Amygdala (tissue), 56 donors: Measurements from ENCODE around the gene ETV1.

Source experiments
- DNase-seq, 56 donors: peaks; one replicate each; lab custom pipeline; 2025; lab: John Stamatoyannopoulos, UW

Gene ETV1

GRCh38 chr7:13988065-13988464 is 1.4 kb downstream of the ETV1 start:
- DNase-seq, result peak in 1 of 56 donors; percentile 1

GRCh38 chr7:13987395-13987794 is 2.1 kb downstream of the ETV1 start:
- DNase-seq, result no peak

- no peak for DNase-seq
Measured at GRCh38 chr7:13986208-13986607, 3.3 kb downstream of the ETV1 start.

DNA sequence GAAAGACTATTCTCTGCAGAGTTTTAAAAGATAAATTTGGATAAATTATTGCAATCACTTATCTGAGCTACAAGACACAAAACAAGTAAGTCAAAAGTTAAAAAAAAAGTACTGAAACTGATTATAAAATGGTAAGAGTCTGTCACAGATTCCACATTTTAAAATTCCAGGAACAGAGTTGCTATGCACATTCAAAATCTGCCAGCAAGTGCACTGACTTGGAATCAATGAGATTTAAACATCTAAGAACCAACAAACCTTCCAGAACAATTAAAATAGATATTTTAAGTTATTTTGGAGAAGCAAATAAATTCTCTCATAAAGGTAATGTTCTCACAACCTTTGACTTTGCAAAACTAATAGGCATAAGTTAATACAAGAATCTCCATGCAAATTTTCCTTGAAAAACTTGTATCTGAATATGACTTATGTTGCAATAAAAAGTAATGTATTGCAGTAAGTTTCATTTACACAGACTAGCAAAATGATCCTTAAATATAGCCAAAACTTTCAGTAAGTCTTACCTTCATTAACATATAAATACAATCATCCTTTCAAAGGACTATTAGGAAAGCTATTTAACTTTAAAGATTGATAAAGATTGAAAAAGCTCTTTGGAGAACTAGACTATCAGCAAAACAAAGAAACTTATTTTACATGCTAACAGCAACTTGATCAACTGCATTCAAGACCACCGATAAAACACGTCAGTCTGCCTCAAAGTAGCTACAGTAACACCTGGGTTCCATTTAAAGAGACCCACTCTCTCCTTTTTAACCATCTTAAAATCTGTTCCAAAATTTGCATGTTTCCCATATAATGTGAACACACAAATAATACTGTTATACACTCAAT is 4.4 kb downstream of the ETV1 start:
- DNase-seq, result no peak

- no peak for DNase-seq
Measured at GRCh38 chr7:13984061-13984460, 5.4 kb downstream of the ETV1 start.

GRCh38 chr7:13982940-13983677 is 6.4 kb downstream of the ETV1 start:
- DNase-seq, result no peak

DNA sequence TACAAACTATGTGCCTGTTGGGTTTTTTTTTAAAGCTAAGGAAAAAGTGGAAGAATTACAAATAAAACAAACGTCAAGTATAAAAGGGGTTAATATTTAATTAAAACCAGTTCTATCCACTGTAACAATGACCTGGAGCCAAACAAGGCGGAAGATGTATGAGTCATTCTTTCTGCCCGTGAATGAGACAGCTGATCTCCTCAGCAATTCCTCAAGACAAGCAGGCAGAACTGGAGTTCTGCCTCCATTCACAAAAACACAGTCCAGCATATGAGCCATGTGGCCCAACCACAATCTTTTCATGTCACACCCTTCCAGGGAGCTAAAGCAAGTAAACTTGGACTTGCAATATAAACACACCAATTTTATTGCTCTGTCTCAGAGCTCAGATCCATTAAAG is 8.4 kb downstream of the ETV1 start:
- DNase-seq, result peak in 11 of 56 donors; percentile 1 to 30 (median 6)

DNA sequence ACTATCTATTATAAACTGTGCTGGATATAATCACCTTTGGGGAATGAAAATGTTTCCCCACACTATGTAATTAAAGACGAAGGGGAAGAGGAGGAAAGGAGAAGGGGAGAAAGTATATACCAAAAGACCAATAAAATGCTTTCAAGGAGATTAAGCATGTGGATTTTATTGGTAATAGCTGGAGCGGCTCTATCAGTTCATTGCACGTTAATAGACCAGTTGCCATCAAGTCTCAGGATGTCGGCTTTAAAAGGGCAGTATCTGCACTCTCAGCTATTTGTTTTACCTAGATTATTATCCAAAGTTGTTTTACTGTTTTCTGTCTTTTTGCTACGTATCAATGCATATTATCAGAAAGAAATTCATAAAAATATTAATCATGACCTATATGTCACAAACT is 9.0 kb downstream of the ETV1 start:
- no peak for DNase-seq

- no peak for DNase-seq
Measured at GRCh38 chr7:13979671-13980435, 9.6 kb downstream of the ETV1 start.

DNA sequence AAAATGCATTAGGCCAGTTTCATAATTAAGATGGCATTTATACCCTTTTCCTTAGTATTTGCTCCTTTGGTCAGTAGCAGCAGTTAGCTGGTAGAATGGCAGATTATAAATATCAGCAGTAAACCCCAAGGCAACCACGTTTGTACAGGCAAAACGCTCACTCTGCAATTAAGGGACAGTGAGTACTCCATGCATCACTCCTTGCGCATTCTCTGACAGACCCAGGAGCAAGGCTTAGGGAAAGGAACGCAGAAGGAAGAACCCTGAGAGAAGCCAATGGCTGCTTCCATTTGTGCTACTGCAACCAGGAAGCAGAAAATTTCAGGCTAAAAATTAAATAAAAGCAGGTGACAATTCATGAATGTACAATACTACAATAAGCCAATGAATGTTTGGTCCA is 12.9 kb downstream of the ETV1 start:
- DNase-seq, result no peak

DNA sequence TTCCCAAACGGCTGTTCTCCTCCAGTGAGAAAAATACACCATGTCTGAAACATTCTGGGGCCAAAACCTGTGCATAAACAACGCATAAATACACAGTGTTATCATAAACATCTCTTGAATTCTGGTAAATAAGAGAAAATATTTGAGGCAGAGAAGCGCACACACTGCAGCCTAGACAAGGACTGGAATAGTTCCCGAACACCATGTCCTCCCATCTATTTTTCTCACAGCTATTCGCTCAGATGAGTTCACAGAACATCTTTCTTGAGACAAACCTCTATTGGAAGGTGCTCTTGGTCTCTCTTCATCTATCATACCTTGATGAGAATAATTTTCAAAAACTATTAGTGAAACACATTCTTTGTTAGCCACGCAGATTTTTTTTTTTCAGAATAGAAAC is 24.4 kb downstream of the ETV1 start:
- no peak for DNase-seq

DNA sequence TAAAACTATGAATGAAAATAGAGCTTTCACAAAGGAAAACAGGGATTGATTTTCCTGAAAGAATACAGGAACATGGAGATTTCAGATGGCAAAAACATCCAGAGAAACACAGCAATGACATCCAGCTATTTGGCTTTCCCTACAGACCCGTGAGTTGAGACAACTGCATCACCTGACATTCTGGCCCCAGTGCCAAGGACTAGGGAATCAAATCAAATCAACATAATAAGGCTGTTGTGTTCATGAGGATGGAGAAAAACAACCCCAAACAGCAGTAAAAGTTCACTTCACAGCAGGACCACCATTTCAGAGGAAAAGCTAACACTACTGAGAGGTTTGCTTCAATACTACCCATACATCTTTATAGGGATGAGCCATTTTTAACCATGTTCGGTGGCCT is 25.5 kb downstream of the ETV1 start:
- DNase-seq, result no peak

- DNase-seq, result no peak
Measured at GRCh38 chr7:13955494-13955893, 34.0 kb downstream of the ETV1 start.

DNA sequence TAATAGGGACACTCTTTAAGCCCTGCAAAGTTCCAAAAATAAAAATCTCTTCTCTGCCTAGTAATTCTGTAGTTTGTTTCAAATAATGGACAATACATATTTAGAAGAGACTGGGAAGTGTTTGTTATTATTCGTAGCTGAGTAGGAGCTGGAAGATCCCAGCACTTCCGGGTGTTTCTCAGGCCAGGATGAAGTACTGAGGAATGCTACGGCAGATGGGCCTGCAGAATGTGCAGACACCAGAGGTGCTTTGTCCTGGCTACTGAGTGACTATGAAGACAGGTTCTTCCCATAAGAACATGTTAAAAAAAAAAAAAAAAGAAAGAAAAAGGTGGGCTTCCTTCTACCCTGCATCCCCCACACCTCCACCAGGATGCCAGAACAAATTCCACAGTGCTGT is 36.1 kb downstream of the ETV1 start:
- DNase-seq, result no peak

DNA sequence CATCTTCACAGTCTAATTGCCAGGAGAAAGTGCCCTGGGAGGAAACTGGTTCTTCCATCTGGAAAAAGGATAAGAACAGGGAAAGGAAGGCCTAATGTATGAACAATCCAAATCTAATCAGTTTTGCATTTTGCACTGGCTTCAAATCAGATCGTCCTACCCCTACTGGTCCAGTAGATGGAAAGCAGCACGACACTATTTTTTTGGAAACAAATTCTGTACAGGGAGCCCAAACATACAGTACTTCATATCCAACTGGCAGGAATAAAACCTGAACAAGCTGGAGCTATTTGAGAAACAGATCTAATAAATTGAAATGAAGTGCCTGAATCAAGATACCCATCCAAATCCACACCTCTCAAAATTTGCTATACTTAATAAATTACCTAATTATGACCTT is 36.5 kb downstream of the ETV1 start:
- DNase-seq, result no peak

- no peak for DNase-seq
Measured at GRCh38 chr7:13949939-13950338, 39.5 kb downstream of the ETV1 start.

DNA sequence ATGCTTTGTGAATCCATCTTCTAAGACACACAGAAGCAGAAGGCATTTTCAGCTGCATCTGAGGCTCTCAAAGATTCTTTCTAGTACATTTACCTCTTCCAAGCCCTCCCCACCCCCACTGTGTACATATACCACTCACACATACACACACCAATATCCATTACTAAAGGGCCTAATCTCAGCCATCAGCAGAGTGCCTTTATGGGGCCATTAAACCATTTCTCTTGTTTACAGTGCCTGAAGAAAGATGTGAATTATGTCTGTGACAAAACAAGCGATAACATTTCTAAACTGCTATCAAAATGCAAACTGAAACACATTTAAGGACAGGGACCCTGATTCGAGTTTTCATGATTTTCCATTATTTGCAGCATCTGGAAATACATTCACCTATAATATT is 40.0 kb downstream of the ETV1 start:
- no peak for DNase-seq

GRCh38 chr7:13948019-13948801 is 41.3 kb downstream of the ETV1 start:
- no peak for DNase-seq

DNA sequence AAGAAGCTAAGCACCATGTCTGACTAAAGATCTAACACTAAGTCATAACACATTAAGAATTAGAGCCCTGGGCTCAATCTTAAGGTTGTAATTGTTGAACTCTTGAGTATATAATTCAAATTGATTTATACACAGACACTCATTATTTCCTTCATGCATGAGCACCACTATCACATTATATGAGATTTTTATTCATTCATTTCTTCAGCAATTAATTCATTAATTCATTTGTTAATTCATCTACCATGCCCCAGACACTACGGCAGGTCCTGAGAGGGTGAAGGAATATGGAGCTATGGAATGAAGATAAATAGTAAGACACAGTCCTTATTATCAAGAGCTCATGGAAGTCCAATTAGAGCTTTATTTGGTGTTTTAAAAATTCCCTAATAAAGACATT is 41.9 kb downstream of the ETV1 start:
- DNase-seq, result no peak

- DNase-seq, result no peak
Measured at GRCh38 chr7:13946181-13946580, 43.3 kb downstream of the ETV1 start.
